WERI-Rb-1 (cell line): ENCODE data around the gene SUSD1.
"Not testable (repeated sequence)": the region's sequence is repeated elsewhere in the genome, so short reads cannot be mapped to it uniquely, and the experiment has no call there.

Experiments used
- DNase-seq: peaks from one replicate; pipeline ENCODE4 v3.0.0-alpha.2; 2020
- H3K27ac ChIP-seq: fragments of 250-450 bp; sonication (Bioruptor Pico); 2 replicates; pipeline ENCODE4 v1.5.1; 2020; ENCODE audit warnings: mild to moderate bottlenecking, moderate library complexity
- H3K27me3 ChIP-seq: fragments of 250-450 bp; sonication (Bioruptor Pico); 2 replicates; pipeline ENCODE4 v1.5.1; 2021; ENCODE audit warnings: mild to moderate bottlenecking, low read depth, moderate library complexity; ENCODE audit not compliant: insufficient read depth, severe bottlenecking
- H3K36me3 ChIP-seq: fragments of 250-450 bp; sonication (Bioruptor Pico); 2 replicates; pipeline ENCODE4 v1.5.1; 2020; ENCODE audit warnings: mild to moderate bottlenecking, moderate library complexity
- H3K4me3 ChIP-seq: 2 replicates; pipeline ENCODE4 v1.5.1; 2011; ENCODE audit warnings: low read depth, mild to moderate bottlenecking, control low read depth, low read length
- H3K9me3 ChIP-seq: fragments of 250-450 bp; sonication (Bioruptor Pico); 2 replicates; pipeline ENCODE4 v1.5.1; 2021; ENCODE audit warnings: mild to moderate bottlenecking, moderate library complexity; ENCODE audit not compliant: severe bottlenecking
- TF ChIP-seq, protein P1 (sequence below): IDR thresholded peaks from 2 replicates; pipeline ENCODE4 v1.5.1; 2011; ENCODE audit warnings: low read depth, mild to moderate bottlenecking, control low read depth, inconsistent platforms, low read length

SUSD1 gene

DNA sequence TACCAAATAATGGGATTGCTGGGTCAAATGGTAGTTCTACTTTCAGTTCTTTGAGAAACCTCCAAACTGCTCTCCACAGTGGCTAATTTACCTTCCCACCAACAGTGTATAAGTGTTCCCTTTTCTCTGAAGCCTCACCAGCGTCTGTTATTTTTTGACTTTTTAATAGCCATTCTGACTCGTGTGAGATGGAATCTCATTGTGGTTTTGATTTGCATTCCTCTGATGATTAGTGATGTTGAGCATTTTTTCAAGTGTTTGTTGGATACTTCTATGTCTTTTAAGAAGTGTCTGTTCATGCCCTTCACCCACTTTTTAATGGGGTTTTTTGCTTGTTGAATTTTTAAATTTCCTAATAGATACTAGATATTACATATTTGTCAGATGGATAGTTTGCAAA lies 28.4 kb upstream of the SUSD1 start:
- Histone ChIP-seq H3K27me3 (no peaks in the 10 kb centered on the region), H3K27ac (no peak overlapping the region), H3K4me3 (no peak overlapping the region), H3K9me3 (no peaks in the 10 kb centered on the region), H3K36me3 (no peaks in the 10 kb centered on the region)
- no peak for DNase-seq
- TF ChIP-seq, protein P1, sequence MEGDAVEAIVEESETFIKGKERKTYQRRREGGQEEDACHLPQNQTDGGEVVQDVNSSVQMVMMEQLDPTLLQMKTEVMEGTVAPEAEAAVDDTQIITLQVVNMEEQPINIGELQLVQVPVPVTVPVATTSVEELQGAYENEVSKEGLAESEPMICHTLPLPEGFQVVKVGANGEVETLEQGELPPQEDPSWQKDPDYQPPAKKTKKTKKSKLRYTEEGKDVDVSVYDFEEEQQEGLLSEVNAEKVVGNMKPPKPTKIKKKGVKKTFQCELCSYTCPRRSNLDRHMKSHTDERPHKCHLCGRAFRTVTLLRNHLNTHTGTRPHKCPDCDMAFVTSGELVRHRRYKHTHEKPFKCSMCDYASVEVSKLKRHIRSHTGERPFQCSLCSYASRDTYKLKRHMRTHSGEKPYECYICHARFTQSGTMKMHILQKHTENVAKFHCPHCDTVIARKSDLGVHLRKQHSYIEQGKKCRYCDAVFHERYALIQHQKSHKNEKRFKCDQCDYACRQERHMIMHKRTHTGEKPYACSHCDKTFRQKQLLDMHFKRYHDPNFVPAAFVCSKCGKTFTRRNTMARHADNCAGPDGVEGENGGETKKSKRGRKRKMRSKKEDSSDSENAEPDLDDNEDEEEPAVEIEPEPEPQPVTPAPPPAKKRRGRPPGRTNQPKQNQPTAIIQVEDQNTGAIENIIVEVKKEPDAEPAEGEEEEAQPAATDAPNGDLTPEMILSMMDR = no peak

- Histone ChIP-seq H3K27ac (no peak overlapping the region), H3K27me3 (no peaks in the 10 kb centered on the region), H3K9me3 (no peaks in the 10 kb centered on the region), H3K4me3 (no peak overlapping the region), H3K36me3 (no peaks in the 10 kb centered on the region)
- TF ChIP-seq, protein P1 = no peak
- DNase-seq = no peak
Measured at GRCh38 chr9:112200711-112201110, 25.6 kb upstream of the SUSD1 start.

DNA sequence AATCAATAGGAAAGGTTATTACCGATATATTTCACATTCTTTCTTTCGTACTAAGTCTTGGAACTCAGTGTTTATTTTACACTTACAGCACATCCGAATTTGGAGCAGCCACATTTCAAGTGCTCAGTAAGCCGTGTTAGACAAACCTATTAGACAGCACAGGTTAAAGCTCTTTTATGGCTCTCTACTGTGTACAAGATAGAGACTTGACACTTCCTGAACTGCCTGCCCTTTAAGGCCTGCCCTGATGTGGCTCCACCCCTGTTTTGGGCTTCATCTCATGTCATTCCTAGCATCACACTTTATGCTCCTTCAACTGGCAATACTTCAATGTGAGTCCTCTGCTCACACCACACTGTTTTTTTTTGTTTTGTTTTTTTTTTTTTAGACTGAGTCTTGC lies 23.5 kb upstream of the SUSD1 start:
- TF ChIP-seq, protein P1 = no peak
- no peaks in the 10 kb centered on the region for H3K36me3 ChIP-seq
- no peaks in the 10 kb centered on the region for H3K27me3 ChIP-seq
- H3K27ac ChIP-seq = no peak overlapping the region
- DNase-seq = no peak
- H3K4me3 ChIP-seq = no peak overlapping the region
- no peaks in the 10 kb centered on the region for H3K9me3 ChIP-seq

GRCh38 chr9:112194969-112195431 lies 19.9 kb upstream of the SUSD1 start:
- H3K27ac ChIP-seq = no peak overlapping the region
- H3K9me3 ChIP-seq = no peaks in the 10 kb centered on the region
- H3K27me3 ChIP-seq = no peaks in the 10 kb centered on the region
- H3K36me3 ChIP-seq = no peaks in the 10 kb centered on the region
- TF ChIP-seq, protein P1 = no peak
- H3K4me3 ChIP-seq = no peak overlapping the region
- DNase-seq = no peak

DNA sequence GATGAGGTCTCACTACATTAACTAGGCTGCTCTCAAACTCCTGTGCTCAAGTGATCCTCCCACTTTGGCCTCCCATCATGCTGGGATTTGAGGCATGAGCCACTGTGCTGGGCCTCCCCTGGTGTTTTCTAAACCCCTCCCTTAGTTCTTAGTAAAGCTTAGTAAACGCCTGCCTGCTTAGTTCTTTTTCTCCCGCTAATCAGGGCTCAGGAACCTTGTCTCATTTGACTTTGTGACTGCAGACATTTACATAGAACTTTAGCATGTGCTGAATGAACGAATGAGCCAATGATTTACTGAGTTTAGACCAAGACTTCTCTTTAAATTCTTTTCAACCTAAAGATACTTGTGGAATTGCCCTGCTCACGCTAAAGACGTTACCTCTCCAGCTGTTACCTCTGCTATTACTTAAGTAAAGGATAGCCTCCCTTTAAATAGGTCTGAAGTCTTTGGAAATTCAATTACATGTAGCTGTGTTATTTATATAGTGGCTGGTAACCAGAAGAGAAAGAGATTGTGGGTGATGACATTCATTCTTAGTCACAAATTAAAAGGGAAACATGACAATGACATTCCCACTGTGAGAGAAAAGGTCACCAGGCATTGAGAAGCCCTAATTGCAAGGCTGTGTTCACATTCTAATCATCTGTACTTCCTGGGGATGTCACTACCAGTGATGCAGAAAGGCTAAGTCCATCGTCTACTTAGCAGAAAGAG lies 18.6 kb upstream of the SUSD1 start:
- TF ChIP-seq, protein P1 = no peak
- Histone ChIP-seq H3K27me3 (no peaks in the 10 kb centered on the region), H3K9me3 (no peaks in the 10 kb centered on the region), H3K4me3 (no peak overlapping the region), H3K27ac (no peak overlapping the region), H3K36me3 (no peaks in the 10 kb centered on the region)
- no peak for DNase-seq

DNA sequence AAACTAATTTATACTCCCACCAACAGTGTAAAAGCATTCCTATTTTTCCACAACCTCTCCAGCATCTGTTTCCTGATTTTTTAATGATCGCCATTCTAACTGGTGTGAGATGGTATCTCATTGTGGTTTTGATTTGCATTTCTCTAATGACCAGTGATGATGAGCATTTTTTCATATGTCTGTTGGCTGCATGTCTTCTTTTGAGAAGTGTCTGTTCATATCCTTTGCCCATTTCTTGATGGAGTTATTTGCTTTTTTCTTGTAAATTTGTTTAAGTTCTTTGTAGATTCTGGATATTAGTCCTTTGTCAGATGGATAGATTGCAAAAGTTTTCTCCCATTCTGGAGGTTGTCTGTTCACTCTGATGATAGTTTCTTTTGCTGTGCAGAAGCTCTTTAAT lies 15.2 kb upstream of the SUSD1 start:
- not testable (repeated sequence) for H3K36me3 ChIP-seq, H3K27me3 ChIP-seq, H3K27ac ChIP-seq, H3K9me3 ChIP-seq, DNase-seq, H3K4me3 ChIP-seq
